Measurements from ENCODE around the gene PRIMPOL. TPM values are rescaled to one million over a fixed set of nuclear protein-coding genes. Genes with fewer than 3 reads are reported as not detected.

PRIMPOL gene
- total RNA-seq, 1 experiment from 2014 or later: 7.9 TPM

GRCh38 chr4:184674011-184674410, 24.5 kb downstream of the PRIMPOL start:
- no peak overlapping the region for H3K4me3 Mint-ChIP-seq (ENCODE audit: unreplicated experiment)
- H3K9me3 Mint-ChIP-seq (ENCODE audit: unreplicated experiment): no peaks in the 10 kb centered on the region
- no peak for DNase-seq
- H3K27ac Mint-ChIP-seq (ENCODE audit: unreplicated experiment): no peak overlapping the region
- H3K9me3 ChIP-seq: no peaks in the 10 kb centered on the region
- ChIA-PET CTCF (no interaction called here), POLR2A (no interaction called here)
- no peaks in the 10 kb centered on the region for H3K36me3 ChIP-seq (ENCODE audit: control insufficient read depth, insufficient read depth, low read length)
- H3K4me3 ChIP-seq (ENCODE audit: low read depth, low read length): no peak overlapping the region
- H3K4me1 ChIP-seq: no peaks in the 10 kb centered on the region
- TF ChIP-seq CTCF (IDR thresholded peaks at IDR 0.05; ENCODE audit: insufficient read depth in 1 of 2, low read depth in 1 of 2, low read length in 1 of 2, severe bottlenecking in 1 of 2, unreplicated experiment in 1 of 2): no peak
- H3K27me3 Mint-ChIP-seq (ENCODE audit: insufficient read depth, unreplicated experiment): no peaks in the 10 kb centered on the region
- no TSS peak for BruUV-seq (replicated peaks)
- H3K4me1 Mint-ChIP-seq (ENCODE audit: low read depth, unreplicated experiment): no peaks in the 10 kb centered on the region
- intact Hi-C loops (cut with micrococcal nuclease; ENCODE audit: unreplicated experiment): no loop called here
- no peaks in the 10 kb centered on the region for H3K27me3 ChIP-seq (replicated peaks; ENCODE audit: control insufficient read depth, insufficient read depth, low read length)
- no peaks in the 10 kb centered on the region for H3K36me3 Mint-ChIP-seq (ENCODE audit: insufficient read depth, unreplicated experiment)

GRCh38 chr4:184675018-184675417, 25.5 kb downstream of the PRIMPOL start:
- Mint-ChIP-seq H3K4me1 (ENCODE audit: low read depth, unreplicated experiment) (no peaks in the 10 kb centered on the region), H3K27ac (ENCODE audit: unreplicated experiment) (no peak overlapping the region), H3K9me3 (ENCODE audit: unreplicated experiment) (no peaks in the 10 kb centered on the region), H3K36me3 (ENCODE audit: insufficient read depth, unreplicated experiment) (no peaks in the 10 kb centered on the region), H3K27me3 (ENCODE audit: insufficient read depth, unreplicated experiment) (no peaks in the 10 kb centered on the region), H3K4me3 (ENCODE audit: unreplicated experiment) (no peak overlapping the region)
- no peak for TF ChIP-seq CTCF (IDR thresholded peaks at IDR 0.05; ENCODE audit: insufficient read depth in 1 of 2, low read depth in 1 of 2, low read length in 1 of 2, severe bottlenecking in 1 of 2, unreplicated experiment in 1 of 2)
- CTCF ChIA-PET: no interaction called here
- POLR2A ChIA-PET: no interaction called here
- Histone ChIP-seq H3K9me3 (no peaks in the 10 kb centered on the region), H3K4me1 (no peaks in the 10 kb centered on the region), H3K4me3 (ENCODE audit: low read depth, low read length) (no peak overlapping the region), H3K36me3 (ENCODE audit: control insufficient read depth, insufficient read depth, low read length) (no peaks in the 10 kb centered on the region; the same call in 1 of the 2 replicates), H3K27me3 (replicated peaks; ENCODE audit: control insufficient read depth, insufficient read depth, low read length) (no peaks in the 10 kb centered on the region)
- DNase-seq: no peak
- no TSS peak for BruUV-seq (replicated peaks)
- intact Hi-C loops (cut with micrococcal nuclease; ENCODE audit: unreplicated experiment): no loop called here

- no TSS peak for BruUV-seq (replicated peaks)
- Mint-ChIP-seq H3K9me3 (ENCODE audit: unreplicated experiment) (no peaks in the 10 kb centered on the region), H3K36me3 (ENCODE audit: insufficient read depth, unreplicated experiment) (no peaks in the 10 kb centered on the region), H3K27ac (ENCODE audit: unreplicated experiment) (no peak overlapping the region), H3K27me3 (ENCODE audit: insufficient read depth, unreplicated experiment) (no peaks in the 10 kb centered on the region), H3K4me3 (ENCODE audit: unreplicated experiment) (no peak overlapping the region), H3K4me1 (ENCODE audit: low read depth, unreplicated experiment) (no peaks in the 10 kb centered on the region)
- intact Hi-C loops (cut with micrococcal nuclease; ENCODE audit: unreplicated experiment): no loop called here
- Histone ChIP-seq H3K36me3 (ENCODE audit: control insufficient read depth, insufficient read depth, low read length) (no peaks in the 10 kb centered on the region; the same call in 1 of the 2 replicates), H3K4me3 (ENCODE audit: low read depth, low read length) (no peak overlapping the region), H3K27me3 (replicated peaks; ENCODE audit: control insufficient read depth, insufficient read depth, low read length) (no peaks in the 10 kb centered on the region), H3K9me3 (no peaks in the 10 kb centered on the region), H3K4me1 (no peaks in the 10 kb centered on the region)
- ChIA-PET CTCF (no interaction called here), POLR2A (no interaction called here)
- no peak for TF ChIP-seq CTCF (IDR thresholded peaks at IDR 0.05; ENCODE audit: insufficient read depth in 1 of 2, low read depth in 1 of 2, low read length in 1 of 2, severe bottlenecking in 1 of 2, unreplicated experiment in 1 of 2)
- DNase-seq: no peak
These were observed 26.4 kb downstream of the PRIMPOL start for GRCh38 chr4:184675821-184676492.
